ENCODE measurements around the gene MYL12B. TPM values are rescaled to one million over a fixed set of nuclear protein-coding genes. Genes with fewer than 3 reads are reported as not detected.

MYL12B gene
- total RNA-seq, 1 experiment from 2014 or later = 166 TPM

DNA sequence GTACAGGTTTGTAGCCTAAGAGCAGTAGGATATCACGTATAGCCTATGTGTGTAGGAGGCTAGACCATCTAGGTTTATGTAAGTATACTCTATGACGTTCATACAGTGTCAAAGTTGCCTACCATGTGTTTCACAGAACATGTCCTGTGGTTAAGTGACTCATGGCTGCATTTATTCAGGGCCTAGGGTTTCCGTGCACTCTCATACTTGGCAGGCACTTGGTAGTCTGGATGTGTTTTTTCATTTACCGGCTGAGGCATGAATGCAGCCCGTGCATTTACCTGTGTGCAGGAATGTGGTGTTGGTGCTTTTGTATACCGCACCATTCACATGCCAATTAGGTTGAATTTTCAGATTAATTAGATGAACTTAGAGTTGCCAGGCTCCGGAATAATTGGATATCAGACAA, 43.4 kb downstream of the MYL12B start:
- no peak overlapping the region for H3K4ac ChIP-seq (ENCODE audit: low read depth, low read length)
- Mint-ChIP-seq H3K27me3 (ENCODE audit: low read depth) (no peaks in the 10 kb centered on the region), H3K9me3 (no peaks in the 10 kb centered on the region), H3K4me1 (peaks cover 13% of the 10 kb centered on the region in 2 experiments), H3K27ac (no peak overlapping the region), H3K36me3 (ENCODE audit: insufficient read depth in 1 of 3, low read depth in 3 of 3) (peaks cover 0 to 4% (median 0%) of the 10 kb centered on the region in 3 experiments; a peak in 2 of 7 replicates), H3K4me3 (no peak overlapping the region)
- no peak overlapping the region for H4K8ac ChIP-seq (replicated peaks; ENCODE audit: insufficient read length, low read depth, low read length)
- no peak overlapping the region for H3K14ac ChIP-seq (ENCODE audit: insufficient read depth, low read length)
- H3K79me1 ChIP-seq (ENCODE audit: insufficient read depth, low read depth, low read length, poor library complexity, severe bottlenecking) = no peaks in the 10 kb centered on the region
- no peak overlapping the region for H2BK120ac ChIP-seq (ENCODE audit: low read depth, low read length, poor library complexity, severe bottlenecking)
- H2AFZ ChIP-seq (ENCODE audit: low read length) = no peak overlapping the region
- H3K27me3 ChIP-seq (ENCODE audit: insufficient read depth, low read length) = no peaks in the 10 kb centered on the region
- H4K5ac ChIP-seq (ENCODE audit: insufficient read length, low read depth, low read length) = no peak overlapping the region
- H3K23ac ChIP-seq (ENCODE audit: insufficient read length, low read depth, low read length) = no peak overlapping the region
- H3K9me3 ChIP-seq (ENCODE audit: control insufficient read depth, low read depth, low read length) = no peaks in the 10 kb centered on the region
- H3K4me1 ChIP-seq (ENCODE audit: insufficient read depth, low read length) = peaks cover 6% of the 10 kb centered on the region; the same call in 1 of the 2 replicates
- no peak overlapping the region for H3K27ac ChIP-seq (ENCODE audit: insufficient read length, low read depth, low read length)
- no peak overlapping the region for H2BK5ac ChIP-seq (ENCODE audit: insufficient read length, low read length)
- no peak overlapping the region for H2BK20ac ChIP-seq (ENCODE audit: low read depth, low read length, poor library complexity, severe bottlenecking)
- H2BK12ac ChIP-seq (ENCODE audit: insufficient read length, low read depth, low read length) = no peak overlapping the region
- no peaks in the 10 kb centered on the region for H3K79me2 ChIP-seq (ENCODE audit: insufficient read depth, low read length)
- TF ChIP-seq, protein P1, sequence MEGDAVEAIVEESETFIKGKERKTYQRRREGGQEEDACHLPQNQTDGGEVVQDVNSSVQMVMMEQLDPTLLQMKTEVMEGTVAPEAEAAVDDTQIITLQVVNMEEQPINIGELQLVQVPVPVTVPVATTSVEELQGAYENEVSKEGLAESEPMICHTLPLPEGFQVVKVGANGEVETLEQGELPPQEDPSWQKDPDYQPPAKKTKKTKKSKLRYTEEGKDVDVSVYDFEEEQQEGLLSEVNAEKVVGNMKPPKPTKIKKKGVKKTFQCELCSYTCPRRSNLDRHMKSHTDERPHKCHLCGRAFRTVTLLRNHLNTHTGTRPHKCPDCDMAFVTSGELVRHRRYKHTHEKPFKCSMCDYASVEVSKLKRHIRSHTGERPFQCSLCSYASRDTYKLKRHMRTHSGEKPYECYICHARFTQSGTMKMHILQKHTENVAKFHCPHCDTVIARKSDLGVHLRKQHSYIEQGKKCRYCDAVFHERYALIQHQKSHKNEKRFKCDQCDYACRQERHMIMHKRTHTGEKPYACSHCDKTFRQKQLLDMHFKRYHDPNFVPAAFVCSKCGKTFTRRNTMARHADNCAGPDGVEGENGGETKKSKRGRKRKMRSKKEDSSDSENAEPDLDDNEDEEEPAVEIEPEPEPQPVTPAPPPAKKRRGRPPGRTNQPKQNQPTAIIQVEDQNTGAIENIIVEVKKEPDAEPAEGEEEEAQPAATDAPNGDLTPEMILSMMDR (conservative IDR thresholded peaks at IDR 0.05) = no peak
- no peaks in the 10 kb centered on the region for H4K20me1 ChIP-seq (ENCODE audit: control insufficient read depth, insufficient read depth, insufficient read length)
- H2AK5ac ChIP-seq (ENCODE audit: insufficient read length, low read length) = no peak overlapping the region
- H3K18ac ChIP-seq (ENCODE audit: insufficient read length, low read depth, low read length) = no peak overlapping the region
- no peak for DNase-seq
- no peak overlapping the region for H3K4me2 ChIP-seq (ENCODE audit: insufficient read depth, insufficient read length, low read length)
- WGBS (ENCODE audit: extremely low coverage, insufficient read length, low lambda C conversion rate) = no CpG with 5 or more reads among the region's 7 CpGs
- H3K9ac ChIP-seq (ENCODE audit: extremely low read depth, insufficient read length, low read length) = no peak overlapping the region
- H2BK15ac ChIP-seq (ENCODE audit: low read depth, low read length) = no peak overlapping the region
- H3T11ph ChIP-seq (ENCODE audit: low read length) = no peak overlapping the region
- H4K91ac ChIP-seq (ENCODE audit: insufficient read length, low read depth, low read length) = no peak overlapping the region
- H3K56ac ChIP-seq (ENCODE audit: insufficient read length, low read depth, low read length) = no peak overlapping the region
- H3K23me2 ChIP-seq (ENCODE audit: insufficient read length, low read depth, low read length, poor library complexity, severe bottlenecking) = no peaks in the 10 kb centered on the region

Data from H9 (cell line).